DND-41 (cell line): ENCODE measurements around the gene AP1G1.

Experiments
- ATAC-seq: fragments of 200-7000 bp; cut with Tn5 transposase; 3 replicates; pipeline ENCODE4 v1.9.1; 2021; ENCODE audit warnings: low read depth; ENCODE audit not compliant: insufficient read depth
- DNase-seq: peaks from one replicate; pipeline ENCODE4 v3.0.0-alpha.2; 2020
- H2AFZ ChIP-seq: 2 replicates; pipeline ENCODE4 v1.6.0; 2012; ENCODE audit warnings: low read depth, low read length
- H3K27ac ChIP-seq: 2 replicates; pipeline ENCODE4 v1.5.1; 2012; ENCODE audit warnings: low read length, inconsistent platforms
- H3K27me3 ChIP-seq: fragments of 200-600 bp; sonication (generic); 2 replicates; pipeline ENCODE4 v1.6.0; 2012; ENCODE audit warnings: low read length, mild to moderate bottlenecking, inconsistent platforms; ENCODE audit not compliant: insufficient read depth, poor library complexity
- H3K36me3 ChIP-seq: 2 replicates; pipeline ENCODE4 v1.5.1; 2012; ENCODE audit warnings: low read length, inconsistent platforms; ENCODE audit not compliant: insufficient read depth
- H3K4me1 ChIP-seq: 2 replicates; pipeline ENCODE4 v1.5.1; 2012; ENCODE audit warnings: mild to moderate bottlenecking, low read length; ENCODE audit not compliant: insufficient read depth
- H3K4me2 ChIP-seq: 2 replicates; pipeline ENCODE4 v1.6.0; 2012; ENCODE audit warnings: mild to moderate bottlenecking, moderate library complexity, low read length, inconsistent platforms; ENCODE audit not compliant: insufficient read depth
- H3K4me3 ChIP-seq, 2 experiments: fragments of 200-600 bp in 1 of 2; shearing (Covaris generic) in 1 of 2; 2 replicates each; pipeline ENCODE4 v1.5.1; 2012 to 2016; ENCODE audit warnings: inconsistent platforms in 2 of 2, low read length in 2 of 2, mild to moderate bottlenecking in 2 of 2, low read depth in 1 of 2, moderate library complexity in 1 of 2
- H3K79me2 ChIP-seq: 2 replicates; pipeline ENCODE4 v1.6.0; 2012; ENCODE audit warnings: low read length, inconsistent platforms; ENCODE audit not compliant: insufficient read depth
- H3K9ac ChIP-seq: 2 replicates; pipeline ENCODE4 v1.6.0; 2012; ENCODE audit warnings: low read depth, mild to moderate bottlenecking, inconsistent platforms, low read length, moderate library complexity
- H3K9me3 ChIP-seq: 2 replicates; pipeline ENCODE4 v1.5.1; 2012; ENCODE audit warnings: low read length, moderate library complexity, mild to moderate bottlenecking, inconsistent platforms; ENCODE audit not compliant: insufficient read depth, severe bottlenecking
- H4K20me1 ChIP-seq: 2 replicates; pipeline ENCODE4 v1.6.0; 2012; ENCODE audit warnings: low read length; ENCODE audit not compliant: insufficient read depth
- EZH2 ChIP-seq: IDR thresholded peaks from 3 replicates; pipeline ENCODE4 v1.6.1; 2012; ENCODE audit warnings: borderline replicate concordance, low read depth, mild to moderate bottlenecking, moderate library complexity, low read length, inconsistent platforms; ENCODE audit not compliant: severe bottlenecking
- TF ChIP-seq, protein P1 (sequence below): IDR thresholded peaks from 2 replicates; pipeline ENCODE4 v1.5.1; 2012; ENCODE audit warnings: borderline replicate concordance, low read length, moderate library complexity, mild to moderate bottlenecking; ENCODE audit not compliant: poor library complexity, severe bottlenecking; ENCODE audit errors: extremely low read depth

The AP1G1 gene

DNA sequence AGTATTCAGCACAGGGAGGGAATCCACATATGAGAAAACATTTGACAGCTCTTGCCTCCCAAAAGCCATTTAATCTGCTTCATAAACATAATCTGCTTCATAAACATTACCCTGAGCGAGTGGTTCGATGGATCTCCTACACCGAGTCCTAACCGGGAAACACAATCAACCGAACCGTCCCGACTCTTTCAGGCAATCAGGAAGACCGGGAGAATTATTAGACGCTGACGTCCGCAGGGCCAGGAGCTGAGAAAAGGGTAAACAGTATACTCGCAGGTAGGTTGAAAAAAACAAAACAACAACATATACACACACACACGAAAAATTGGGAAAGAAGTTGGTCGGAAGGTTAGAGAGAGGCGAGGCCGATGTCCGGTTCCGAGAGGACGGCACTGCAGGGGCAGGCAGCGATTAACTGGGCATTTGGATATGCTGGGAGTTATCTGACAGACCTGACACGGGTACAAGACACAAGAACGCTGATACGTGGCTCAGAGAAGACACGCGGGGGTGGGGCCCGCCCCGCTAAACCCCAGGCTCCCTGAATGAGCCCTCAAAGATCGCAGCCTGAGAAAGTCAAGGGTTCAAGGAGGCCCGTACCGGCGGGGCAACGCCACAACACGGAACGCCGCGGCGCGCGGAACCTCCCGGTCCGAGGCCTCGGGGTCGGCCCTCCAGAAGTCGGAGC, 585 bp downstream of the AP1G1 start:
- Histone ChIP-seq H3K9me3 (no peaks in the 10 kb centered on the region), H3K79me2 (peaks cover 57% of the 10 kb centered on the region), H3K4me2 (peak overlapping the region; percentile 99), H3K27me3 (no peaks in the 10 kb centered on the region), H3K4me1 (peaks cover 32% of the 10 kb centered on the region), H3K9ac (peak overlapping the region; percentile 68), H2AFZ (peak overlapping the region; percentile 95), H3K36me3 (peaks cover 19% of the 10 kb centered on the region), H3K4me3 (peak overlapping the region; percentile 95 to 96), H3K27ac (peak overlapping the region; percentile 99), H4K20me1 (peaks cover 19% of the 10 kb centered on the region)
- no peak for TF ChIP-seq EZH2
- TF ChIP-seq, protein P1, sequence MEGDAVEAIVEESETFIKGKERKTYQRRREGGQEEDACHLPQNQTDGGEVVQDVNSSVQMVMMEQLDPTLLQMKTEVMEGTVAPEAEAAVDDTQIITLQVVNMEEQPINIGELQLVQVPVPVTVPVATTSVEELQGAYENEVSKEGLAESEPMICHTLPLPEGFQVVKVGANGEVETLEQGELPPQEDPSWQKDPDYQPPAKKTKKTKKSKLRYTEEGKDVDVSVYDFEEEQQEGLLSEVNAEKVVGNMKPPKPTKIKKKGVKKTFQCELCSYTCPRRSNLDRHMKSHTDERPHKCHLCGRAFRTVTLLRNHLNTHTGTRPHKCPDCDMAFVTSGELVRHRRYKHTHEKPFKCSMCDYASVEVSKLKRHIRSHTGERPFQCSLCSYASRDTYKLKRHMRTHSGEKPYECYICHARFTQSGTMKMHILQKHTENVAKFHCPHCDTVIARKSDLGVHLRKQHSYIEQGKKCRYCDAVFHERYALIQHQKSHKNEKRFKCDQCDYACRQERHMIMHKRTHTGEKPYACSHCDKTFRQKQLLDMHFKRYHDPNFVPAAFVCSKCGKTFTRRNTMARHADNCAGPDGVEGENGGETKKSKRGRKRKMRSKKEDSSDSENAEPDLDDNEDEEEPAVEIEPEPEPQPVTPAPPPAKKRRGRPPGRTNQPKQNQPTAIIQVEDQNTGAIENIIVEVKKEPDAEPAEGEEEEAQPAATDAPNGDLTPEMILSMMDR: no peak
- DNase-seq (no peak), ATAC-seq (peak; percentile 35)

DNA sequence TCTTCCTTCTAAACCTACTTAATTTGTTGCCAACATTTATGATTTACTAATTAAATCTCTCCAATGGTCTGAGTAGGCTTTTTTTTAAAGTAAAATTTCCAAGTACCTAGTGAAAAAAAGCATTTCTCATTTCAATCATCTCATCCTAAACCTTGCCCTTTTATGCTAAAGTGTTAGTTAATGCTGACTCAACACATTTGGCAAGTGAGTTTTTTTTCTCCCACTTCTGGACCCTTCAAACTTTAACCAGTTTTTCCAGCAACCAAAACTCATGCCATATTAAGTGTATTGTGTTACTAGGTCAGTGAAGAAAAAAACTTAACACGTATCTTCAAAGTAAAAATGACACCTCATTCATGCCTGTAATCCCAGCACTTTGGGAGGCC, 5.3 kb downstream of the AP1G1 start:
- Histone ChIP-seq H3K4me2 (no peak overlapping the region), H3K9ac (no peak overlapping the region), H3K79me2 (peaks cover 94% of the 10 kb centered on the region), H3K4me3 (no peak overlapping the region), H2AFZ (no peak overlapping the region), H3K9me3 (no peaks in the 10 kb centered on the region), H3K4me1 (peaks cover 24% of the 10 kb centered on the region), H4K20me1 (peaks cover 19% of the 10 kb centered on the region), H3K27me3 (no peaks in the 10 kb centered on the region), H3K36me3 (peaks cover 27% of the 10 kb centered on the region), H3K27ac (no peak overlapping the region)
- ATAC-seq: no peak
- TF ChIP-seq, protein P1: no peak
- TF ChIP-seq EZH2: no peak
- no peak for DNase-seq

DNA sequence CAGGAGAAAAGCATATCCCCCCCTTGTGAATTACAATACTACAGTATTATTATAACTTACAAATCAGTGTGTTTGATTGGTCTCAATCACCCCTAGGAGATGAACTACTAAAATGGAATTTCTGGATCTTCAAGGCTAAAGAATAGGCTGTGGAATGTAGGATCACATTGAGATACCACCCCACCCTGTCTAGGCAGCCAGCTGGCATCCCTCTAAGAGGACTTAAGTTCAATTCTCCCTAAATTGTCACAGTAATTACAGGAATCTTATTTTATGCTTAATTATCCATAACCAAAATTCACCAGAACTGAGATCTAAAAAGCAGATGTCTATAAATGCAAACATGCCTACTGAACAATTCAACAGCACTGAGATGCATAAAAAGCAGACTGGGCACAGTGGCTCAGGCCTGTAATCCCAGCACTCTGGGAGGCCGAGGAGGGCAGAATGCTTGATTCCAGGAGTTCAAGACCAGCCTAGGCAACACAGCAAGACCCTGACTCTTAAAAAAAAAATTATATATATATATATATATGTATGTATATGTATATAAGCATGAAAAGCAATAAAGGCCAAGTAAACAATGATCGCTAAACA, 12.0 kb downstream of the AP1G1 start:
- ATAC-seq: no peak
- Histone ChIP-seq H4K20me1 (peaks cover 46% of the 10 kb centered on the region), H3K4me1 (0 out of 2 replicates have a peak, but pooled peaks cover 2% of the 10 kb centered on the region), H3K4me3 (no peak overlapping the region), H3K36me3 (peaks cover 12% of the 10 kb centered on the region; the same call in 1 of the 2 replicates), H2AFZ (no peak overlapping the region), H3K27me3 (no peaks in the 10 kb centered on the region), H3K79me2 (peaks cover 96% of the 10 kb centered on the region), H3K4me2 (no peak overlapping the region), H3K27ac (no peak overlapping the region), H3K9ac (no peak overlapping the region), H3K9me3 (no peaks in the 10 kb centered on the region)
- DNase-seq: no peak
- TF ChIP-seq, protein P1: no peak
- TF ChIP-seq EZH2: no peak
